Body of pancreas (tissue), 4 donors: Measurements from ENCODE around the gene LYRM1.
"Not testable (repeated sequence)": the region's sequence is repeated elsewhere in the genome, so short reads cannot be mapped to it uniquely, and the experiment has no call there.

Experiments used
- CTCF ChIP-seq, 7 experiments: fragments of 450-650 bp in 4 of 7; fragments of 200-600 bp in 3 of 7; sonication (generic) in 3 of 7; IDR thresholded peaks; one replicate each; pipeline ENCODE4 v1.5.1; 2016 to 2019; ENCODE audit warnings: antibody characterized with exemption in 7 of 7
- POLR2A ChIP-seq, 3 donors: fragments of 450-650 bp; IDR thresholded peaks; one replicate each; pipeline ENCODE4 v1.6.1; 2016; ENCODE audit warnings: antibody characterized with exemption in 3 of 3, mild to moderate bottlenecking in 2 of 3

DNA sequence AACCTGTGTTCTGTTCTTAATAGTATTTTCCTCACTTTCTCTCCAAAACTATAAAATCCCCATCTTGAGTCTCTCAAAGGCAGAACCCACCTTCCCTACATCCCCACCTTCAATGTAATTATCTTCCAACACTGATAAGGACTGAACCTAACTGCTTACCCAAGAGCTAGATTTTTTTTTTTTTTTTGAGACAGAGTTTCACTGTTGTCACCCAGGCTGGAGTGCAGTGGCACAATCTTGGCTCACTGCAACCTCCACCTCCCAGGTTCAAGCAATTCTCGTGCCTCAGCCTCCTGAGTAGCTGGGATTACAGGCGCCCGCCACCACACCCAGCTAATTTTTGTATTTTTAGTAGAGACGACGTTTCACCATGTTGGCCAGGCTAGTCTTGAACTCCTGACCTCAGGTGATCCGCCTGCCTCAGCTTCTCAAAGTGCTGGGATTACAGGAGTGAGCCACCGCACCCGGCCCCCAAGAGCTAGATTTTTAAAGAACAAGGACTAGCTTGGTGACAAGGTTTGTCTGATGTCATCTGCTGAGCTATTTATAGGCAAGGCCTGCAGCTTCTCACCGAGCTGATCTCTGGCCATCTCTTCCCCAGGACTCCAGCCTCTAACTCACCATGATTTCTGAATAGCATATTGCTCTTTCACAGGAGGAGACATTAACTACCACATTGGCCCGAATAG, 29.2 kb downstream of the LYRM1 start:
- not testable (repeated sequence) for TF ChIP-seq CTCF, POLR2A (IDR thresholded peaks at IDR 0.05)
